ENCODE data around the gene GNG3. TPM values are rescaled to one million over a fixed set of nuclear protein-coding genes. Genes with fewer than 3 reads are reported as not detected.

Gene GNG3
- total RNA-seq, 1 experiment from 2014 or later: not detected

- TF ChIP-seq POLR2A (IDR thresholded peaks at IDR 0.05; ENCODE audit: borderline replicate concordance, extremely low read depth, insufficient read depth, insufficient read length) (no peak), EZH2phosphoT487 (IDR thresholded peaks at IDR 0.05; ENCODE audit: borderline replicate concordance) (no peak), FOSL1 (IDR thresholded peaks at IDR 0.05; ENCODE audit: low read depth) (no peak), ATF3 (IDR thresholded peaks at IDR 0.05) (no peak), RAD21 (IDR thresholded peaks at IDR 0.05; ENCODE audit: low read depth) (no peak), SIN3A (IDR thresholded peaks at IDR 0.05; ENCODE audit: low read depth) (peak; percentile 50; the same call in 1 of the 2 replicates)
Measured at GRCh38 chr11:62705880-62706849, 1.3 kb upstream of the GNG3 start (continued).

- RAD21 ChIA-PET (ENCODE audit: low non-redundant PET in 1 of 2, low total read pairs in 2 of 2, uncharacterized antibody in 2 of 2, unreplicated experiment in 2 of 2): no interaction called here
- DNase-seq (ENCODE audit: low read depth, low spot score) (no peak), ATAC-seq (no peak)
- TF ChIP-seq ZBTB33 (IDR thresholded peaks at IDR 0.05; ENCODE audit: extremely low read depth, insufficient replicate concordance, low read length): no peak
- TF ChIP-seq ZNF274 (IDR thresholded peaks at IDR 0.05; ENCODE audit: low read depth, low read length): no peak
- intact Hi-C loops (cut with micrococcal nuclease): no loop called here
- H3K9me2 ChIP-seq (ENCODE audit: insufficient read depth): no peaks in the 10 kb centered on the region
- peaks cover 8 to 31% of the 10 kb centered on the region in 2 experiments for H3K36me3 ChIP-seq (ENCODE audit: control insufficient read depth in 1 of 2, insufficient read depth in 2 of 2, low read length in 2 of 2)
- no peaks in the 10 kb centered on the region for H3K9me3 ChIP-seq (ENCODE audit: control insufficient read depth in 1 of 2, insufficient read depth in 1 of 2, low read depth in 1 of 2, low read length in 2 of 2)
- peak overlapping the region; percentile 80 for H3K27ac ChIP-seq (ENCODE audit: low read depth, low read length)
- CTCF ChIA-PET: interaction anchor here (0.9 to 1.5 kb wide), 4 partner anchors 13 to 282 kb away, joined by 3 to 4 read pairs (median 4); partner anchors contain the start of gene TTC9C
- no TSS peak for BruUV-seq (replicated peaks)
- peak overlapping the region; percentile 85 for H3K4me2 ChIP-seq (ENCODE audit: low read length)
- peak overlapping the region; percentile 84; the same call in 1 of the 2 replicates for H3K9ac ChIP-seq (ENCODE audit: low read length)
- H2AFZ ChIP-seq (ENCODE audit: low read depth, low read length, poor library complexity, severe bottlenecking): no peak overlapping the region
- POLR2A ChIA-PET: interaction anchor here (1.1 to 2.3 kb wide), 3 partner anchors 20 to 42 kb away, joined by 3 to 6 read pairs (median 4); partner anchors contain the start of genes C11orf98, CSKMT, HNRNPUL2 and LBHD1
- peaks cover 5 to 20% of the 10 kb centered on the region in 2 experiments for H3K4me1 ChIP-seq (ENCODE audit: control insufficient read depth in 1 of 2, insufficient read depth in 2 of 2, low read length in 2 of 2)
- no peak overlapping the region for H3K4me3 ChIP-seq (replicated peaks in 1 of 2; ENCODE audit: low read depth in 1 of 2, low read length in 2 of 2)
- H3K27me3 ChIP-seq (ENCODE audit: insufficient read depth, low read length): no peaks in the 10 kb centered on the region
- no peaks in the 10 kb centered on the region for H4K20me1 ChIP-seq (ENCODE audit: insufficient read depth)
- H3K79me2 ChIP-seq (ENCODE audit: insufficient read depth, low read length): peaks cover 12% of the 10 kb centered on the region
Measured at GRCh38 chr11:62706850-62707247, 627 bp upstream of the GNG3 start.

Data from HCT116 (cell line).